GM10248 (cell line): ENCODE results near the gene RASL10A.

ENCODE experiments used
- CTCF ChIA-PET: fragments of 300-600 bp; sonication (Branson Sonifier 250); formaldehyde crosslinking; extraction: SDS; loops from one replicate; lab custom pipeline; 2021; ENCODE audit warnings: antibody characterized with exemption; lab: Yijun Ruan, JAX
- POLR2A ChIA-PET: fragments of 350-650 bp; sonication (Branson Sonifier 250); formaldehyde crosslinking; extraction: SDS; loops from one replicate; lab custom pipeline; 2020; ENCODE audit warnings: antibody characterized with exemption; lab: Yijun Ruan, JAX
- DNase-seq: peaks from one replicate; pipeline ENCODE4 v3.0.0; 2012; ENCODE audit errors: extremely low spot score
- TF ChIP-seq, protein P1 (sequence below): IDR thresholded peaks from 2 replicates; pipeline ENCODE4 v1.5.1; 2012; ENCODE audit warnings: mild to moderate bottlenecking, low read depth; ENCODE audit errors: extremely low read depth, missing control alignments, control extremely low read depth

Gene RASL10A

DNA sequence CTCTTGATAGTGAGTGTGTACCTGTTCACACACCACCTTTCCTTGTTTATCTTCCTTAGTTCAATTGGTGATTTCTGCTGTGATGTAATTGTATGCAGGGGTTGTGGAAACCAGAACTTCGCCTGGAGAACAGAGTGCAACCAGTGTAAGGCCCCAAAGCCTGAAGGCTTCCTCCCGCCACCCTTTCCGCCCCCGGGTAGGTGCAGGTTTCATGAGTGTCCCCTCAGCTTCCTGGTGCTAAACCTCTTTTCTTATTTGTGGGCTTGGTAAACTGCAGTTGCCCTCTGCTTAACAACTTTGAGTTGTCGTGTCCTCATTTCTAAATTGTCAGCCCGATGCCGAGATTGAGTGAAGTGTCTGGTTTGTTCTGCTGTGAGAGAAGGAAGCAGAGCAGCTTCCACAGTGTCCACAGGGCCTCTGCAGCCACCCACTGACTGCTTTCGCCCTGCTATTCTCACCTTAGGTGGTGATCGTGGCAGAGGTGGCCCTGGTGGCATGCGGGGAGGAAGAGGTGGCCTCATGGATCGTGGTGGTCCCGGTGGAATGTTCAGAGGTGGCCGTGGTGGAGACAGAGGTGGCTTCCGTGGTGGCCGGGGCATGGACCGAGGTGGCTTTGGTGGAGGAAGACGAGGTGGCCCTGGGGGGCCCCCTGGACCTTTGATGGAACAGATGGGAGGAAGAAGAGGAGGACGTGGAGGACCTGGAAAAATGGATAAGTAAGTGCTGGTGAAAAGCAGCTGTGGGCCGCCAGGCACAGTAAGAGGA, 16.2 kb downstream of the RASL10A start:
- POLR2A ChIA-PET: no interaction called here
- TF ChIP-seq, protein P1, sequence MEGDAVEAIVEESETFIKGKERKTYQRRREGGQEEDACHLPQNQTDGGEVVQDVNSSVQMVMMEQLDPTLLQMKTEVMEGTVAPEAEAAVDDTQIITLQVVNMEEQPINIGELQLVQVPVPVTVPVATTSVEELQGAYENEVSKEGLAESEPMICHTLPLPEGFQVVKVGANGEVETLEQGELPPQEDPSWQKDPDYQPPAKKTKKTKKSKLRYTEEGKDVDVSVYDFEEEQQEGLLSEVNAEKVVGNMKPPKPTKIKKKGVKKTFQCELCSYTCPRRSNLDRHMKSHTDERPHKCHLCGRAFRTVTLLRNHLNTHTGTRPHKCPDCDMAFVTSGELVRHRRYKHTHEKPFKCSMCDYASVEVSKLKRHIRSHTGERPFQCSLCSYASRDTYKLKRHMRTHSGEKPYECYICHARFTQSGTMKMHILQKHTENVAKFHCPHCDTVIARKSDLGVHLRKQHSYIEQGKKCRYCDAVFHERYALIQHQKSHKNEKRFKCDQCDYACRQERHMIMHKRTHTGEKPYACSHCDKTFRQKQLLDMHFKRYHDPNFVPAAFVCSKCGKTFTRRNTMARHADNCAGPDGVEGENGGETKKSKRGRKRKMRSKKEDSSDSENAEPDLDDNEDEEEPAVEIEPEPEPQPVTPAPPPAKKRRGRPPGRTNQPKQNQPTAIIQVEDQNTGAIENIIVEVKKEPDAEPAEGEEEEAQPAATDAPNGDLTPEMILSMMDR: no peak
- DNase-seq: no peak
- CTCF ChIA-PET: no interaction called here

DNA sequence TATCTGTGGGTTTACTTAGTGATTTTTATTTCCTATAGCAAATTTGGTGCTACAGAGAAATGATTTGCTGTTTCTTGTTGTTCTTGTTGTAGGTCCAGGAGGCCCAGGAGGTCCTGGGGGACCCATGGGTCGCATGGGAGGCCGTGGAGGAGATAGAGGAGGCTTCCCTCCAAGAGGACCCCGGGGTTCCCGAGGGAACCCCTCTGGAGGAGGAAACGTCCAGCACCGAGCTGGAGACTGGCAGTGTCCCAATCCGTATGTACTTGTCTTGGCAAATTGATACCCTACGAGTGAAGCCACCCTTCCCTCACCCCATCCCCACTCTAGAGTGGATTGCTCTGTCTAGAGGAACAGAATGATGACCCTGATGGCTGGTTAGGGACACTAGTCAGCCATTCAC, 16.9 kb downstream of the RASL10A start:
- POLR2A ChIA-PET: no interaction called here
- CTCF ChIA-PET: interaction anchor here (0.9 kb wide), 1 partner anchor 15 kb away, joined by 4 read pairs; no protein-coding TSS in a partner anchor
- no peak for DNase-seq
- TF ChIP-seq, protein P1: no peak

DNA sequence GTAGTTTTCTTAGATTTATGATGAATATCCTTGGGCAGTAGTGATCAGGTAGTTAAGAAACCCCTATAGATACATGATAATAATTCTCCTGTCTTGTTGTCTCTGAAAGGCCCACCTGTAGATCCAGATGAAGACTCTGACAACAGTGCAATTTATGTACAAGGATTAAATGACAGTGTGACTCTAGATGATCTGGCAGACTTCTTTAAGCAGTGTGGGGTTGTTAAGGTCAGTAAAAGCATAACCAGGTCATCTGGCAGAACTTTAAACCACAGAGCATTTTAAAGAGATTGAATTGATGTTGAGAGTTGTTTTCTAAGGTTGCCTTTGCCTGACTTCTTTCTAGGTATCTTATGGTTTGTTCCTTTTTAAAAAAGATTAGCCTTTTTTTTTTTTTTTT, 23.1 kb downstream of the RASL10A start:
- POLR2A ChIA-PET: no interaction called here
- TF ChIP-seq, protein P1: no peak
- CTCF ChIA-PET: interaction anchor here (1.5 kb wide), 1 partner anchor 15 kb away, joined by 4 read pairs; no protein-coding TSS in a partner anchor
- no peak for DNase-seq

DNA sequence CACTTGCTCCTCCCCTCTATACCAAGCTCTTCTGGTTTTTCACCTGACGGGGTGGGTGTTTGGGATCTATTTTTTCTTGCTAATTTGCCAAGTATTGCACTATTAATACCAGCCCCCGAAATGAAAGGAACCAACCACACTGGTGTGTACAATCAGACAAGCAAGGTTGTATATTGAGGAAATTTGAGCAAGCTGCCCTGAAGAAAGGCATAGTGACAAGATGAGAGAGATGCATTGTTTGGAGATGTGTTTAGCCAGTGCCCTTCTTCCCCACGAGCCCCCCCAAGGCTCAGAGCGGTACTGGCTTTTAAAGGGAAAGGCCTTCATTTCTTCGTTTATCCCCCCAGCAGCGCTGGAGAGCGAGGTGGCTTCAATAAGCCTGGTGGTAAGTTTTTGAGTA, 24.3 kb downstream of the RASL10A start:
- ChIA-PET POLR2A (interaction anchor here (0.6 kb wide), 1 partner anchor 8 kb away, joined by 3 read pairs; no protein-coding TSS in a partner anchor), CTCF (interaction anchor here (1.5 to 1.6 kb wide), 2 partner anchors 15 to 46 kb away, joined by 3 to 5 read pairs; partner anchors contain the start of gene GAS2L1)

DNA sequence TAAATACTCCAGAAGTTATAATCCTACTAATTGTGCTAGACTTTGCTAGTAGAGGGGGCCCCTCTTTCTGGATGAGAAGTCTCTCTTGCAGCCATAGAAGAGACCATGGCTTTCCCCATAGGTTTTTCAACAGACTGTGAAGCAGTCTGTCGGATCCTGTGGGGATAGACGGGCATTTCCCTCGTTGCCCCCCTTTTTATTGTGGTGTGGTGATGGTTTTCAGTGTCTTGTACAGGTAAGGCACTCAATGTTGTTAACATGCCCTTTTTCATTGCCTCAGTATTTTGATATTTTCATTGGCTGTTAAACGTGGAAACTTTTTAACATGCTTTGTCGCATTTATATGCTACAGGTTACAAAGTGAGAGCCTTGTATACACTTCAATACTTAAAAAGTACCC, 25.4 kb downstream of the RASL10A start:
- ChIA-PET CTCF (interaction anchor here (1.5 to 1.6 kb wide), 2 partner anchors 17 to 45 kb away, joined by 3 to 5 read pairs; partner anchors contain the start of gene GAS2L1), POLR2A (no interaction called here)
- TF ChIP-seq, protein P1: no peak
- DNase-seq: no peak

More for the DNA sequence above, 24.3 kb downstream of the RASL10A start:
- DNase-seq: no peak
- TF ChIP-seq, protein P1: no peak

DNA sequence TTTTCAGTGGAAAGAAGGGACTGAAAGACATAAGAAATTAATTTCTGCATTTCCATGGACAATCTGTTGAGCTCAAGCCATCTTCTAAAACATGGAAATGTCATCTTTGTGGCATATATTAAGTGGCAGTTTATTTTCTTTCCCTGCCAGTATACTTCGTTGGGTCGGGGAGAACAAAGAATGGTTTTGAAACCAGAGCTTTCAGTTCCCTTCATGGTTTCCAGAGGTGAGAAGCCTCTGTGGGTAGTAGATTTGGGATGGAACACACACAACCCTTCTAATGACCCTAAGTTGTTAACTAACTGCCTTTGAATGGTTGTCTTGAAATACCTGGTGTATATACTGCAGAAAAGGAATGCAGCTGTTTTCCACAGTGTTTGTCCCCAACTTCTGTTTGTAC, 26.7 kb downstream of the RASL10A start:
- POLR2A ChIA-PET: no interaction called here
- TF ChIP-seq, protein P1: no peak
- no peak for DNase-seq
- CTCF ChIA-PET: interaction anchor here (1.2 to 1.4 kb wide), 2 partner anchors 14 to 15 kb away, joined by 3 to 5 read pairs; no protein-coding TSS in a partner anchor
